Coronary artery (tissue), 2 donors: Measurements from ENCODE around the gene CYP3A4.

Experiments
- DNase-seq: peaks from one replicate; pipeline ENCODE4 v3.0.0-alpha.2; 2017; ENCODE audit warnings: low spot score
- H3K27ac ChIP-seq, 2 donors: fragments of 200-600 bp; sonication (generic); one replicate each; pipeline ENCODE4 v1.5.1; 2016 to 2019
- H3K4me3 ChIP-seq: fragments of 200-600 bp; sonication (generic); 2 replicates; pipeline ENCODE4 v1.5.1; 2016; ENCODE audit warnings: mild to moderate bottlenecking, moderate library complexity
- CTCF ChIP-seq: fragments of 200-600 bp; sonication (generic); IDR thresholded peaks from one replicate; pipeline ENCODE4 v1.5.1; 2019; ENCODE audit warnings: antibody characterized with exemption

The CYP3A4 gene

GRCh38 chr7:99825873-99826272 lies 41.9 kb upstream of the CYP3A4 start:
- no peak for DNase-seq
- Histone ChIP-seq H3K27ac (no peak overlapping the region), H3K4me3 (no peak overlapping the region)
- no peak for TF ChIP-seq CTCF

- H3K27ac ChIP-seq, result no peak overlapping the region
- no peak for DNase-seq
- H3K4me3 ChIP-seq, result no peak overlapping the region
- no peak for TF ChIP-seq CTCF
Measured at GRCh38 chr7:99825452-99825851, 41.5 kb upstream of the CYP3A4 start.

- no peak for DNase-seq
- TF ChIP-seq CTCF, result no peak
- H3K27ac ChIP-seq, result no peak overlapping the region
- no peak overlapping the region for H3K4me3 ChIP-seq
Measured at GRCh38 chr7:99824091-99824490, 40.1 kb upstream of the CYP3A4 start.

- DNase-seq, result no peak
- H3K4me3 ChIP-seq, result no peak overlapping the region
- H3K27ac ChIP-seq, result no peak overlapping the region
- no peak for TF ChIP-seq CTCF
Measured at GRCh38 chr7:99822731-99823718, 39.0 kb upstream of the CYP3A4 start.

GRCh38 chr7:99820408-99821027 lies 36.5 kb upstream of the CYP3A4 start:
- TF ChIP-seq CTCF, result no peak
- no peak overlapping the region for H3K4me3 ChIP-seq
- no peak overlapping the region for H3K27ac ChIP-seq
- DNase-seq, result no peak

- TF ChIP-seq CTCF, result no peak
- Histone ChIP-seq H3K4me3 (no peak overlapping the region), H3K27ac (no peak overlapping the region)
- no peak for DNase-seq
Measured at GRCh38 chr7:99808766-99809165, 24.8 kb upstream of the CYP3A4 start.
